ENCODE results near the gene MS4A6E.

GRCh38 chr11:60347084-60347797 lies 20.2 kb downstream of the MS4A6E start:
- TF ChIP-seq CTCF (IDR thresholded peaks at IDR 0.05 in 4 of 5, conservative IDR thresholded peaks at IDR 0.05 in 1 of 5) (no peak), POLR2A (IDR thresholded peaks at IDR 0.05) (no peak)

Data from gastrocnemius medialis (tissue), 4 donors.